ENCODE results near the gene TMEM250. TPM values are rescaled to one million over a fixed set of nuclear protein-coding genes. Genes with fewer than 3 reads are reported as not detected.

TMEM250 gene
- total RNA-seq, 1 experiment from 2014 or later: 37.5 TPM

DNA sequence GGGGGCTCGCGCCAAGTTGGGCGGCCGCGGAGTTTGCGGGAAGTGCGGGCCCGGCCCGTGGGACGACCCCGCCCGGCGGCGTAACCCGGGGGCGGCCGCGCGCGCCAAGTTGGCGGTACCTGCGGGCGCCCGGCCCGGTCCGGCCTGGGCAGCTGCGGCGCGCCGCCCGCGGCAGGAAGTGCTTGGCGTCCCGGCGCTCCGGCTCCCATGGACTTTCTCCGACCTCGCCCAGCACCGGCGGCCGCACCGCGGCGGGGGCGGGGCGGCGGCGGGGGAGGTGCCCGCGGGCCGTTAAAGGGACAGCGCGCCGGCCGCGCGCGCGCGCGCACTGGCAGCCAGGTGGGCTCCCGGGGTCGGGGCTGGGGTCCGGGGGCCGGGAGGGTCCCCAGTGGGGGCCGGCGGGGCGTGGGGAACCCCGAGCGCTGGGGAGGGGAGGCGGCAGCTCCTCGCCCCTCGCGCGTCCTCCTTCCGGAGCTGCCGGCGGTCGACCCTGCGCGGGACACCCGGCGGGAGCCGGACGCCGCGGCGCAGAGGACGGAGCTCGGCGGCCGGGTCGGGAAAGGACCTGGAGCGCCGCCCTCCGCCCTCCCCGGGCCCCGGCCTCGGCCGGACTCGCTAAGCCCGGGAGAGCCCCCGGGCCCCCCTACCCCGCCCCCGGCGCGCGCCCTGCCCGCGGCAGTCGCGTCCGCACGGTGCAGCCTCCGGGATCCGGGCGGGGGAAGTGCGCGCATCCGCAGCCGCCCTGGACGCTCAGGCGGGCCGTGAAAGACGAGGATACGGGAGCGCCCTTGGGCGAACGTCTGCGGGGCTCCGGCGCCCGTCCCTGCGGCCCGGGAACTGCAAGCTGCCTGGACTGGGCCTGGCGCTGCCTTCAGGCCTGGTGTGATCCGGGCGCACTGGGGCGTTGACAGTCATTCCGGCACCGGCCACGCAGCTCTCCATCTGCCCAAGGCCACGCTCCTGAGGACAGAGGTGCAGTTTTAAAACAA is 23.3 kb downstream of the TMEM250 start, which contains the start of gene NACC2:
Gene NACC2, minus strand, starts transcription at position 220 of the 989 bp plus-strand sequence. CDS start 44,768 bp downstream, outside the sequence.
- H3K9me3 ChIP-seq (ENCODE audit: control insufficient read depth in 1 of 2, insufficient read depth in 1 of 2, low read depth in 1 of 2, low read length in 2 of 2): no peaks in the 10 kb centered on the region
- H3K27ac ChIP-seq (ENCODE audit: low read depth, low read length): peak within 1 kb of the TSS; percentile 97
- POLR2A ChIA-PET: no interaction called here
- ATAC-seq (peak; percentile 59), DNase-seq (ENCODE audit: low read depth, low spot score) (no peak)
- CTCF ChIA-PET: no interaction called here
- BruUV-seq (replicated peaks): no TSS peak
- H3K27me3 ChIP-seq (ENCODE audit: insufficient read depth, low read length): no peaks in the 10 kb centered on the region
- H3K9ac ChIP-seq (ENCODE audit: low read length): peak within 1 kb of the TSS; percentile 84
- peaks cover 43% of the 10 kb centered on the region for H3K79me2 ChIP-seq (ENCODE audit: insufficient read depth, low read length)
- intact Hi-C loops (cut with micrococcal nuclease): no loop called here
- peaks cover 32 to 48% of the 10 kb centered on the region in 2 experiments for H3K4me1 ChIP-seq (ENCODE audit: control insufficient read depth in 1 of 2, insufficient read depth in 2 of 2, low read length in 2 of 2)
- no peaks in the 10 kb centered on the region for H3K9me2 ChIP-seq (ENCODE audit: insufficient read depth)
- peak within 1 kb of the TSS; percentile 99 for H3K4me2 ChIP-seq (ENCODE audit: low read length)
- 0 out of 4 replicates have a peak, but pooled peaks cover 0 to 7% of the 10 kb centered on the region in 2 experiments for H3K36me3 ChIP-seq (ENCODE audit: control insufficient read depth in 1 of 2, insufficient read depth in 2 of 2, low read length in 2 of 2)
- H2AFZ ChIP-seq (ENCODE audit: low read depth, low read length, poor library complexity, severe bottlenecking): no peak within 1 kb of the TSS
- TF ChIP-seq TCF7L2 (IDR thresholded peaks at IDR 0.05; ENCODE audit: borderline replicate concordance, extremely low read depth, insufficient read depth, insufficient read length) (peak; percentile 12), POLR2A (IDR thresholded peaks at IDR 0.05; ENCODE audit: borderline replicate concordance, extremely low read depth, insufficient read depth, insufficient read length) (peak; percentile 47), POLR2AphosphoS5 (IDR thresholded peaks at IDR 0.05; ENCODE audit: low read depth, low read length) (peak; percentile 69), SIN3A (IDR thresholded peaks at IDR 0.05; ENCODE audit: low read depth) (no peak)
- H3K4me3 ChIP-seq (replicated peaks in 1 of 2; ENCODE audit: low read depth in 1 of 2, low read length in 2 of 2): peak within 1 kb of the TSS; percentile 78 to 88
- RAD21 ChIA-PET (ENCODE audit: low non-redundant PET in 1 of 2, low total read pairs in 2 of 2, uncharacterized antibody in 2 of 2, unreplicated experiment in 2 of 2): no interaction called here
- H4K20me1 ChIP-seq (ENCODE audit: insufficient read depth): no peaks in the 10 kb centered on the region
